ENCODE data around the gene POMC.

GRCh38 chr2:25155401-25155800 lies 13.0 kb downstream of the POMC start:
- TF ChIP-seq CTCF (IDR thresholded peaks at IDR 0.05) = no peak
- no peak for TF ChIP-seq POLR2A (IDR thresholded peaks at IDR 0.05)
